MCF 10A (cell line): Measurements from ENCODE around the gene PRKACA. TPM values are rescaled to one million over a fixed set of nuclear protein-coding genes. Genes with fewer than 3 reads are reported as not detected.
"Not testable (repeated sequence)": the region's sequence is repeated elsewhere in the genome, so short reads cannot be mapped to it uniquely, and the experiment has no call there.

ENCODE experiments used
- BruUV-seq: library from RNA; stranded (reverse); fragments of 400-500 nt; replicated peaks from 2 replicates; lab custom pipeline; 2021; lab: Mats Ljungman, UMichigan
- CTCF ChIA-PET: fragments of 300-600 bp; sonication (Branson Sonifier 250); formaldehyde crosslinking; extraction: SDS; loops from one replicate; lab custom pipeline; 2021; ENCODE audit warnings: antibody characterized with exemption, inconsistent platforms; lab: Yijun Ruan, JAX
- POLR2A ChIA-PET: fragments of 300-600, 350-650 bp; sonication (Branson Sonifier 250); formaldehyde crosslinking; extraction: SDS; loops from one replicate; lab custom pipeline; 2020; ENCODE audit warnings: antibody characterized with exemption, inconsistent platforms; lab: Yijun Ruan, JAX
- DNase-seq: peaks from one replicate; pipeline ENCODE4 v3.0.0-alpha.2; 2018; ENCODE audit not compliant: unreplicated experiment
- H3K27ac Mint-ChIP-seq: one replicate; pipeline ENCODE4 v1.8.0; 2022; ENCODE audit warnings: mild to moderate bottlenecking, low read depth, mixed read lengths; ENCODE audit not compliant: unreplicated experiment
- H3K27me3 Mint-ChIP-seq: one replicate; pipeline ENCODE4 v1.8.0; 2022; ENCODE audit warnings: mixed read lengths; ENCODE audit not compliant: insufficient read depth, unreplicated experiment
- H3K36me3 Mint-ChIP-seq: one replicate; pipeline ENCODE4 v1.8.0; 2022; ENCODE audit warnings: mild to moderate bottlenecking, moderate library complexity, mixed read lengths; ENCODE audit not compliant: insufficient read depth, unreplicated experiment
- H3K4me1 Mint-ChIP-seq: one replicate; pipeline ENCODE4 v1.8.0; 2022; ENCODE audit warnings: mixed read lengths; ENCODE audit not compliant: insufficient read depth, unreplicated experiment
- H3K4me3 Mint-ChIP-seq: one replicate; pipeline ENCODE4 v1.8.0; 2022; ENCODE audit warnings: mild to moderate bottlenecking, moderate library complexity, mixed read lengths; ENCODE audit not compliant: unreplicated experiment
- H3K9me3 Mint-ChIP-seq: one replicate; pipeline ENCODE4 v1.8.0; 2022; ENCODE audit warnings: mixed read lengths; ENCODE audit not compliant: unreplicated experiment
- CTCF ChIP-seq: fragments of 200-600 bp; IDR thresholded peaks from one replicate; pipeline ENCODE4 v1.8.0; 2022; ENCODE audit warnings: antibody characterized with exemption, mild to moderate bottlenecking; ENCODE audit not compliant: unreplicated experiment
- intact Hi-C: fragments of 100-400 bp; cut with micrococcal nuclease; formaldehyde crosslinking; loops from 2 replicates; pipeline ENCODE4 v1.14.1; 2022
- total RNA-seq: library from RNA; stranded (reverse); gene quantifications from 2 replicates; pipeline ENCODE4 v1.2.3, GENCODE V29; 2022

Gene PRKACA
- total RNA-seq, 1 experiment from 2014 or later = 49.8 TPM

- H3K27ac Mint-ChIP-seq = no peak overlapping the region
- TF ChIP-seq CTCF = peak; percentile 62
Measured at GRCh38 chr19:14147797-14148605, 30.4 kb upstream of the PRKACA start.

GRCh38 chr19:14146789-14147216 lies 29.2 kb upstream of the PRKACA start:
- Mint-ChIP-seq H3K4me3 (no peak overlapping the region), H3K36me3 (no peaks in the 10 kb centered on the region), H3K27ac (no peak overlapping the region), H3K4me1 (peaks cover 15% of the 10 kb centered on the region), H3K27me3 (no peaks in the 10 kb centered on the region), H3K9me3 (no peaks in the 10 kb centered on the region)
- intact Hi-C loops = no loop called here
- ChIA-PET CTCF (interaction anchor here (1.2 to 1.9 kb wide), 2 partner anchors 10 to 16 kb away, joined by 8 to 10 read pairs; partner anchors contain the start of gene ASF1B), POLR2A (interaction anchor here (2.5 kb wide), 1 partner anchor 10 kb away, joined by 11 read pairs; the partner anchor contains the start of gene ASF1B)
- no TSS peak for BruUV-seq
- TF ChIP-seq CTCF = no peak
- DNase-seq = peak; percentile 79

More at GRCh38 chr19:14147797-14148605, 30.4 kb upstream of the PRKACA start:
- intact Hi-C loops = no loop called here
- Mint-ChIP-seq H3K9me3 (no peaks in the 10 kb centered on the region), H3K4me3 (no peak overlapping the region), H3K27me3 (no peaks in the 10 kb centered on the region), H3K36me3 (peaks cover 5% of the 10 kb centered on the region), H3K4me1 (peaks cover 15% of the 10 kb centered on the region)
- ChIA-PET CTCF (interaction anchor here (0.5 to 1.1 kb wide), 5 partner anchors 12 to 582 kb away, joined by 3 to 4 read pairs (median 3); no protein-coding TSS in a partner anchor), POLR2A (interaction anchor here (0.7 to 2.5 kb wide), 2 partner anchors 11 to 399 kb away, joined by 3 to 11 read pairs; partner anchors contain the start of gene ASF1B)
- BruUV-seq = no TSS peak
- DNase-seq = peak; percentile 44

GRCh38 chr19:14146169-14146568 lies 28.6 kb upstream of the PRKACA start:
- TSS peak; percentile 74 for BruUV-seq
- H3K36me3 Mint-ChIP-seq, H3K27ac Mint-ChIP-seq, H3K4me3 Mint-ChIP-seq, H3K9me3 Mint-ChIP-seq, DNase-seq, intact Hi-C loops, H3K27me3 Mint-ChIP-seq: not testable (repeated sequence)
- POLR2A ChIA-PET = interaction anchor here (1.8 to 2.5 kb wide), 2 partner anchors 9 to 372 kb away, joined by 3 to 11 read pairs; partner anchors contain the start of genes ASF1B and DNAJB1
- CTCF ChIA-PET = interaction anchor here (0.9 to 1.9 kb wide), 4 partner anchors 9 to 202 kb away, joined by 3 to 10 read pairs (median 6); partner anchors contain the start of gene ASF1B
- H3K4me1 Mint-ChIP-seq = peaks cover 15% of the 10 kb centered on the region

DNA sequence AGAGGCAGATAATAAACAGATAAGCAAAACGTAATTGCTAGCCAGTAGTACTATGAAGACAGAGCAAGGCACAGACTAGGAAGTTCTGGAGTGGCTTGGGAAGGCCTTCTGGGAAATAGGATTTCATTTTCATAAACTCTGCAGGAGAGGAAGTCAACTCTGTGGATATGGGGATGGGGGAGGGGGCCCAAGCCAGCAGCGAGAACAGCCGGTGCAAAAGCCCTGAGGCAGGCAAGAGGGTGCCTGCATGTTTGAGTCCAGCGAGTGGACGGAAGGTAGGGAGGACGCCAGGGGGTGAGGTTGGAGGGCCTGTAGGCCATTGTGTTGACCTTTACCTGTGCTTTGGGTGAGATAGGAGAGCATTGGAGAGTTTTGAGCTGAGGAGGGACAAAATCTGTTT lies 27.8 kb upstream of the PRKACA start:
- intact Hi-C loops = no loop called here
- CTCF ChIA-PET = interaction anchor here (0.6 to 1.9 kb wide), 6 partner anchors 9 to 242 kb away, joined by 3 to 10 read pairs (median 4); partner anchors contain the start of gene ASF1B
- Mint-ChIP-seq H3K4me1 (peaks cover 15% of the 10 kb centered on the region), H3K36me3 (no peaks in the 10 kb centered on the region), H3K27me3 (no peaks in the 10 kb centered on the region), H3K27ac (no peak overlapping the region), H3K4me3 (no peak overlapping the region), H3K9me3 (no peaks in the 10 kb centered on the region)
- BruUV-seq = no TSS peak
- DNase-seq = no peak
- POLR2A ChIA-PET = interaction anchor here (0.7 to 2.5 kb wide), 3 partner anchors 9 to 373 kb away, joined by 3 to 11 read pairs (median 3); partner anchors contain the start of genes ASF1B and DNAJB1
- no peak for TF ChIP-seq CTCF
